NT2/D1 (cell line): ENCODE results near the gene MGAT5.

Source experiments
- YY1 ChIP-seq: IDR thresholded peaks from 2 replicates; pipeline ENCODE4 v1.6.1; 2011; ENCODE audit not compliant: insufficient read length, insufficient read depth
- ZNF274 ChIP-seq: IDR thresholded peaks from 2 replicates; pipeline ENCODE4 v1.6.1; 2011; ENCODE audit warnings: mild to moderate bottlenecking, low read depth, low read length

- TF ChIP-seq YY1 (no peak), ZNF274 (no peak)
Measured at GRCh38 chr2:134295441-134295840, 41.6 kb downstream of the MGAT5 start.
